Measurements from ENCODE around the gene TCF12.

TCF12 gene

DNA sequence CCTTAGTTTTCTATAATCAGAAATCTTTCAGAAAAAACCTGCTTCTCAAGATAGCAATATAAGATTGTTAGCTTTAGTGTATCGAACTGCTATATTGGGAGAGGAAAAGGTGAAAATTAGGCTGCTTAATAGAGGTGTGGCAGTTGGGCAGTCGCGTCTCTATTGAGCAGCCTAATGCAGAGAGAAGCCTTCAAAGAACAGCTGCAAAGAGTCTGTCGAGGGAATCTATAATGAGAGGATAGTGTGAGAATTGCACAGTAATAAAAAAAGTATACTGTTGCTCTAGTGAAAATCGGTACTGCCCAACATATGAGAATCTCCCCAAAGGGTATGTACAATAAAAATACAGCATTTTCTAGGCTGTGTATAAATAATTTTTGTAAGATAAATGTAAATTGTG is 184.4 kb downstream of the TCF12 start:
- Histone ChIP-seq H3K4me1 (ENCODE audit: control insufficient read depth, low read depth, low read length) (no peaks in the 10 kb centered on the region), H3K27me3 (ENCODE audit: control insufficient read depth, insufficient read depth, low read length) (no peaks in the 10 kb centered on the region), H3K36me3 (ENCODE audit: control insufficient read depth, low read depth, low read length) (peaks cover 2% of the 10 kb centered on the region), H3K27ac (ENCODE audit: low read length) (no peak overlapping the region), H3K4me3 (ENCODE audit: low read length) (no peak overlapping the region), H3K9me3 (ENCODE audit: control insufficient read depth, low read depth, low read length) (no peaks in the 10 kb centered on the region), H3K9ac (ENCODE audit: low read length) (no peak overlapping the region)

DNA sequence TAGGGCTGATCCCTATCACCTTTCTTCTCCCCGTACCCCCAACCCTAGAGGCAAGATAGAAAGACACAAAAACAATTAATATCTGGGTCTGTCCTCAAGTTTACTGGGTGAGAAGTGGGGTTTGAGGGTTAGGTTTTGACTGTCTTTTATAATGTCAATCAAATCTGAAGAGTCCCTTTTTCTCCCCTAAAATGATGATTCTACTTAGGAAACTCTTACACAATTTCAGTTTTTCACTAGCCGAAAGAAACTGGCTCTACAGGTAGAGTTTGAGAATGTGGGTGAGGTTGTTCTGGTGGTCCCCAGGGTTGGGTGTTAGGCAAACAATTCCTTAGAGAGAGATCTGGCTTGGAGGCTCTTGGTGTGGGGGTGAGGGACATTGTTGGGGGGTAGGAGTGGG is 189.9 kb downstream of the TCF12 start:
- Histone ChIP-seq H3K27me3 (ENCODE audit: control insufficient read depth, insufficient read depth, low read length) (no peaks in the 10 kb centered on the region), H3K4me1 (ENCODE audit: control insufficient read depth, low read depth, low read length) (peaks cover 18% of the 10 kb centered on the region), H3K27ac (ENCODE audit: low read length) (no peak overlapping the region), H3K9me3 (ENCODE audit: control insufficient read depth, low read depth, low read length) (no peaks in the 10 kb centered on the region), H3K4me3 (ENCODE audit: low read length) (no peak overlapping the region), H3K9ac (ENCODE audit: low read length) (no peak overlapping the region), H3K36me3 (ENCODE audit: control insufficient read depth, low read depth, low read length) (peaks cover 2% of the 10 kb centered on the region)

DNA sequence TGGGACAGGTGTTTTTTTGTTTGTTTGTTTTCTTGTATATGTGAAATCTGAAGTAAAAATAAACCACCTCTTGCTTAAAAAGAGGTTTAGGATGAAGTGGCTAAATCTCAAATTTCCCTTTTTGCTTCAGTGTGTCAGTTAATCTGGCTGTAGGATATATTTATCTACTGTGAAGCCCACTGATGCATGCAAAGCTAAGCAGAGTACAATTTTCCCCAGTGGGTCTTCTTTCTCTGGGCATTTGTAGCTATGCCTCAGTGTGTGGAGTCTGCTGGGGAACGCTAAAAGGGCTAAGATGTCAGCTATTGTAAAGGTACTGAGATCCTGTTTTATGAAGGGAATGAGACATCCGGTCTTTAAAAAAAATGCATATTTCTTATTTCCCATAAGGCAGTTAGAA is 190.6 kb downstream of the TCF12 start:
- Histone ChIP-seq H3K9ac (ENCODE audit: low read length) (no peak overlapping the region), H3K36me3 (ENCODE audit: control insufficient read depth, low read depth, low read length) (peaks cover 2% of the 10 kb centered on the region), H3K27me3 (ENCODE audit: control insufficient read depth, insufficient read depth, low read length) (no peaks in the 10 kb centered on the region), H3K4me1 (ENCODE audit: control insufficient read depth, low read depth, low read length) (peaks cover 18% of the 10 kb centered on the region), H3K9me3 (ENCODE audit: control insufficient read depth, low read depth, low read length) (no peaks in the 10 kb centered on the region), H3K4me3 (ENCODE audit: low read length) (no peak overlapping the region), H3K27ac (ENCODE audit: low read length) (no peak overlapping the region)

DNA sequence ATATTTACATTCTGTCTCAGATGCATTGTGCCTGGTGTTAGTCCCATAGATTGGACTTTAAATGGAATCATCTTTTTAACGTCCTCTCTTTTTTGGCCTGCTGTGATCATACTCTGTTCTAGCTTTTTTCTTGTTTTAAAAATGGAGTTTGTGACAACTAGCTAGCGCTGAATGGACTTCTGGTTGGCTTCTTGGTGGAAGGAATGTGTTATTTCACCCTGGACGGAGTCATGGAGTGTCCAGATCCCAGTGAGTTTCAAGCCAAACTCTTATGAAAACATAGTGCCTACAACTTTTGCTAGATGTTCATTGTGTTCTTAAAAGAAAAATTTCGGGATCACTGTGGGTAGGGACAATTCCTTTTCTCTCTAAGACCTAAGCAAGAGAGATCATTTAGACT is 192.6 kb downstream of the TCF12 start:
- Histone ChIP-seq H3K4me1 (ENCODE audit: control insufficient read depth, low read depth, low read length) (peaks cover 18% of the 10 kb centered on the region), H3K27ac (ENCODE audit: low read length) (no peak overlapping the region)

DNA sequence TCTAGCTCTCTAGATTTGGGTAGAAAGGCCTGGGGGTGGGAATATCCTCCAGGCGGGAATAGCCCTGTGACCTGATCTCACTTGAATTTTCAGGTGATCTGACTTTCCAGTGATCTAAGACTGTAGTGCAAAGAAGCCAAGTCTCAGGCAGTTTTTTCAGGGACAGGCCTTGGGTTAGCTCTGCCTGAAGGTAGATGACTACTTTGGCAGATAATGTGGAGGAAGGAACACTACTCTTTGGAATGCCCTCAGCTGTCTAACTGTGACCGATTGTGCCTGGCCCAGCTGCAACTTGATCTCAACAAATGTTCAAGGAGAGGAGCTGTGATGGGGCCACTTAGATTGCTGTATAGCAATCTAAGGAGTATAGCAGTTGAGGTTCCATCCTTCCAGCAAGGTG is 193.7 kb downstream of the TCF12 start:
- H3K36me3 ChIP-seq (ENCODE audit: control insufficient read depth, low read depth, low read length): no peaks in the 10 kb centered on the region
- no peak overlapping the region for H3K9ac ChIP-seq (ENCODE audit: low read length)
- H3K4me1 ChIP-seq (ENCODE audit: control insufficient read depth, low read depth, low read length): peaks cover 18% of the 10 kb centered on the region
- H3K27me3 ChIP-seq (ENCODE audit: control insufficient read depth, insufficient read depth, low read length): no peaks in the 10 kb centered on the region
- H3K27ac ChIP-seq (ENCODE audit: low read length): no peak overlapping the region
- no peak overlapping the region for H3K4me3 ChIP-seq (ENCODE audit: low read length)
- H3K9me3 ChIP-seq (ENCODE audit: control insufficient read depth, low read depth, low read length): no peaks in the 10 kb centered on the region

More for the DNA sequence above, 192.6 kb downstream of the TCF12 start:
- H3K36me3 ChIP-seq (ENCODE audit: control insufficient read depth, low read depth, low read length): peaks cover 2% of the 10 kb centered on the region
- no peaks in the 10 kb centered on the region for H3K27me3 ChIP-seq (ENCODE audit: control insufficient read depth, insufficient read depth, low read length)
- no peak overlapping the region for H3K4me3 ChIP-seq (ENCODE audit: low read length)
- H3K9me3 ChIP-seq (ENCODE audit: control insufficient read depth, low read depth, low read length): no peaks in the 10 kb centered on the region
- no peak overlapping the region for H3K9ac ChIP-seq (ENCODE audit: low read length)

DNA sequence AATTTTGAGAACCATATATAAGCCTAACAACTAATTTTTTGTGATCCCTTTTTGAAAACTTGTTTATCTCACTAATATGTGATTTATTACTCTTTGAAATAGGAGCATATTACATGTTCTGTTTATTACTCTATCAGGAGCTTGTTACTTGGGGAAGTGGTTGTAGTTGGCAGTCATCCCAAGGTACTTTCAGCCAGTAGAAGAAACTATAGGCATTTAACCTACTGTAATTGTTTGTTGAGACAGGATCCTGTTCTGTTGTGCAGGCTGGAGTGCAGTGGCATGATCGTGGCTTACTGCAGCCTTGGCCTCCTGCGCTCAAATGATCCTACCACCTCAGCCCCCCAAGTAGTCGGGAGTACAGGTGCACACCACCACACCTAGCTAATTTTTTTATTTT is 195.6 kb downstream of the TCF12 start:
- Histone ChIP-seq H3K27ac (ENCODE audit: low read length) (no peak overlapping the region), H3K27me3 (ENCODE audit: control insufficient read depth, insufficient read depth, low read length) (no peaks in the 10 kb centered on the region), H3K9ac (ENCODE audit: low read length) (no peak overlapping the region), H3K36me3 (ENCODE audit: control insufficient read depth, low read depth, low read length) (no peaks in the 10 kb centered on the region), H3K4me1 (ENCODE audit: control insufficient read depth, low read depth, low read length) (peaks cover 26% of the 10 kb centered on the region), H3K9me3 (ENCODE audit: control insufficient read depth, low read depth, low read length) (no peaks in the 10 kb centered on the region), H3K4me3 (ENCODE audit: low read length) (no peak overlapping the region)

DNA sequence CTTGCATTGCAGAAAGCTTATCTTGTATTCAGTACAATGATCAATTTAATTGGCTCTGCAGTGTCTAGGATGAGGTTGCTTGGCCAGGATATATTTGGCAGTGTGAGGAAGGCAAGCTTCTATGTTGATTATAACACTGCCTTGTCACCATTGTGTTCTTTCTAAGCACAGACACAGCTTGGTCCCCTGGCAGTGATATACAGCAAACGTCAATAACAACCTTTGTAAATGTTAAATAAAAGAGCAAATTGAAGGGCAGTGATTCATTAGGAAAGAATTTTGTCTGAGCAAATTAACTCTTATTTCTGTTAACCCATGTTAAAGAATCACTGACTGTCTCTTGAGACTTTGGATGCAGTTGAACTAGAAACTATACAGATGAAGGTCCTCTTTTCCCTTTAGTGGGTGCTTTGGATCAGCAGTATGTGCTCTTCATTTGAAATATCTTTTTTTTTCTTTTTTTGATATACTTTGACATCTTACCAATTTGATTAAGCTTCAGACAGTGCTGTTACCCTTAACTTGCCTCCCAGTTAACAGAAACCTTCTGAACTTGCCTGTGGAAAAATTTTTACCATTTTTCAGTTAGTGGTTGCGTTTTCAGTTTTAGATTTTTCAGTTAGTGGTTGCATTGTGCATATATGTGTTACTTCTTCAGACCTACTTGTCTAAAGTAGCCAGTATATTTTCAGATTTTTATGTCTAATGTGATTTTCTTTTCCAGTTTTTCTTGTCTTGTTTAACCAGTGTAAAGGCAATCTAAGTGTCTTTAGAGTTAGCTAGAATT is 199.8 kb downstream of the TCF12 start:
- no peak overlapping the region for H3K4me3 ChIP-seq (ENCODE audit: low read length)
- H3K9ac ChIP-seq (ENCODE audit: low read length): no peak overlapping the region

DNA sequence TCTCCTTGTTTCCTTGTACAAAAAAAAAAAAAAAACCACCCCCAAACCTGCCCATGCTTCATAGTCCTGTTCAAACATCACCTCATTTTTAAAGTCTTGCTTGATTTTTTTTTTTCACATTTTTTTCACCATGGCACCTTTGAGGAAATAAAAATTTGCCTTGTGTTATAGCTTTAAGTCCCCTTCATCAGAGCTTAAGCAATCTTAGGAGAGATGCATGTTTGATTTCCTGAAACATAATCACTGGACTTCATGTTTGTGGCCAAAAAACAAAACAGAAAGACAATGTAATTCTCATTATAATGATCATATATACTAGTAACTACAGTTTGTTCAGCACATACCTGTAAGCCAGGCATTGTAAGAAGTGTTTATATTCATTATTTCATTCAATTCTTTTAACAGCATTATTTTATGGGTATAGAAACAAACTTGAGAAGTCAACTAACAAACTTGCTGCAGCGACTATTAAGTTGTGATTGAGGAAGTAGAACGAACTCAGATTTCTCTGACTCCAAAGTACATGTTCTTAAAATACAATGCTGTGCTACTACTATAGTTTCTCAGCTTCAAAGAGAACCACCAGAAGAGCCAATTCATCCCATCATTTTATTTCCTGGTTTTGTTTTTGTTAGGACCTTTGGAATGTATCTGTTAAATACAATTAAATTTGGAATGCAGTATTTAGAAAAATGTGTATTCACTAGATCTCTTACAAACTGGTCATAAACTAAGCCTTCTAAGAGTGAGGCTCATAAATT is 203.8 kb downstream of the TCF12 start:
- Histone ChIP-seq H3K9ac (ENCODE audit: low read length) (no peak overlapping the region), H3K9me3 (ENCODE audit: control insufficient read depth, low read depth, low read length) (no peaks in the 10 kb centered on the region), H3K27me3 (ENCODE audit: control insufficient read depth, insufficient read depth, low read length) (no peaks in the 10 kb centered on the region), H3K4me3 (ENCODE audit: low read length) (no peak overlapping the region), H3K4me1 (ENCODE audit: control insufficient read depth, low read depth, low read length) (peaks cover 9% of the 10 kb centered on the region), H3K27ac (ENCODE audit: low read length) (no peak overlapping the region), H3K36me3 (ENCODE audit: control insufficient read depth, low read depth, low read length) (peaks cover 2% of the 10 kb centered on the region)

More for the DNA sequence above, 199.8 kb downstream of the TCF12 start:
- Histone ChIP-seq H3K36me3 (ENCODE audit: control insufficient read depth, low read depth, low read length) (no peaks in the 10 kb centered on the region), H3K4me1 (ENCODE audit: control insufficient read depth, low read depth, low read length) (peaks cover 9% of the 10 kb centered on the region), H3K27me3 (ENCODE audit: control insufficient read depth, insufficient read depth, low read length) (no peaks in the 10 kb centered on the region), H3K9me3 (ENCODE audit: control insufficient read depth, low read depth, low read length) (no peaks in the 10 kb centered on the region), H3K27ac (ENCODE audit: low read length) (no peak overlapping the region)

DNA sequence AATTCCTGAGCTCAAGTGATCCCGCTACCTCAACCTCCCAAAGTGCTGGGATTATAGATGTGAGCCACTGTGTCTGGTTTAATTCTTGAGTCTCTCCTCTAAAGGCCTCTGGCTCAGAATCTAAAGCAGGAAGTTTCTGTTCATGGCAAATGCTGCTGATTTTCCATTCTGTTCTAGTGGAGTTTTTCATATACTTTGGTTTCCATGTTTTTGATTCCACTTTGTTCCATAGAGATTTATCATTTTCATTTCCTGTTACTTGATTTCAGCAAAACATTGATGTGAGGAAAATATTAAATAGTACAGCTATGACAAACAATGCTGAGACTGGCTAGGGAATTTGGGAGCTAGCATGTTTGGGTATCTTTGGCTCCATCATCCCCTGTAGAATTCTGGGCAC is 205.6 kb downstream of the TCF12 start:
- H3K4me3 ChIP-seq (ENCODE audit: low read length): no peak overlapping the region
- H3K9me3 ChIP-seq (ENCODE audit: control insufficient read depth, low read depth, low read length): no peaks in the 10 kb centered on the region
- H3K4me1 ChIP-seq (ENCODE audit: control insufficient read depth, low read depth, low read length): peaks cover 2% of the 10 kb centered on the region
- H3K36me3 ChIP-seq (ENCODE audit: control insufficient read depth, low read depth, low read length): peaks cover 2% of the 10 kb centered on the region
- H3K27me3 ChIP-seq (ENCODE audit: control insufficient read depth, insufficient read depth, low read length): no peaks in the 10 kb centered on the region
- no peak overlapping the region for H3K9ac ChIP-seq (ENCODE audit: low read length)
- H3K27ac ChIP-seq (ENCODE audit: low read length): no peak overlapping the region

DNA sequence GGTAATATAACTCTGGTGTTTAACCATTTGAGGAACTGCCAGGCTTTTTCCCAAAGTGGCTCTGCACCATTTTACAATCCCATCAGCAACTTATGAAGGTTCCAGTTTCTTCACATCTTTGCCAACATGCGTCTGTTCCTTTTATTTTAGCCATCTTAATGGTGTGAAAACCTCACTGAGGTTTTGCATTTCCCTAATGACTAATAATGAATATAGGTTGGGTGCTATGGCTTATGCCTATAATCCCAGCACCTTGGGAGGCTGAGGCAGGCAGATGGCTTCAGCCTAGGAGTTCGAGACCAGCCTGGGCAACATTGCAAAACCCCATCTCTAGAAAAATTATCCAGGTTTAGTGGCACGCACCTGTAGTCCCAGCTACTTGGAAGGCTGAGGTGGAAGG is 210.6 kb downstream of the TCF12 start:
- peaks cover 25% of the 10 kb centered on the region for H3K4me1 ChIP-seq (ENCODE audit: control insufficient read depth, low read depth, low read length)
- H3K9me3 ChIP-seq (ENCODE audit: control insufficient read depth, low read depth, low read length): no peaks in the 10 kb centered on the region
- no peak overlapping the region for H3K9ac ChIP-seq (ENCODE audit: low read length)
- peaks cover 2% of the 10 kb centered on the region for H3K36me3 ChIP-seq (ENCODE audit: control insufficient read depth, low read depth, low read length)
- no peak overlapping the region for H3K4me3 ChIP-seq (ENCODE audit: low read length)
- no peaks in the 10 kb centered on the region for H3K27me3 ChIP-seq (ENCODE audit: control insufficient read depth, insufficient read depth, low read length)
- no peak overlapping the region for H3K27ac ChIP-seq (ENCODE audit: low read length)

DNA sequence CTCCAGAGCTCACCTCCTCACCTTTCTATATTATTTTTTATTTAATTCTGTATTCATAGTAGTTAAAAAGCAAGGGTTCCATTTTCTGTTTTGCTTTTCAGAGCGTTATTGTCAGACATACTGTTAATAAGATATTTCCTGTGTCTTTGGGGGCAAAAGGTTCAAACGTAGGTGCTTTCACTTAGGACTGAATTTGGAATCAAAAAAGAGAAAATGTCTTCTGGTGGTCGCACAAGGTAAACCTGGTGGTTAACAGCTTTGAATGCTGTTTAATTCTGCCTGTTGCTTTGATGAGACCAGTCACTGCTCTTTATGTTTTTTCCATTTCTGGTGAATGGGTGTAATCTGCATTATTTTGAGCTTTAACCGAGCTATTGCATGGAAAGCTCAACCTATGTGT is 212.5 kb downstream of the TCF12 start:
- Histone ChIP-seq H3K27me3 (ENCODE audit: control insufficient read depth, insufficient read depth, low read length) (no peaks in the 10 kb centered on the region), H3K4me3 (ENCODE audit: low read length) (no peak overlapping the region), H3K9me3 (ENCODE audit: control insufficient read depth, low read depth, low read length) (no peaks in the 10 kb centered on the region), H3K9ac (ENCODE audit: low read length) (no peak overlapping the region), H3K36me3 (ENCODE audit: control insufficient read depth, low read depth, low read length) (no peaks in the 10 kb centered on the region), H3K27ac (ENCODE audit: low read length) (no peak overlapping the region), H3K4me1 (ENCODE audit: control insufficient read depth, low read depth, low read length) (peaks cover 39% of the 10 kb centered on the region)

Measured in iPS-18a (cell line).